ENCODE measurements around the gene LEFTY2. TPM values are rescaled to one million over a fixed set of nuclear protein-coding genes. Genes with fewer than 3 reads are reported as not detected.
A peak's percentile ranks its signal among the peaks of the same experiment; 100 is the strongest.
"Not testable (repeated sequence)": the region's sequence is repeated elsewhere in the genome, so short reads cannot be mapped to it uniquely, and the experiment has no call there.

The LEFTY2 gene
- total RNA-seq, 1 donor from 2014 or later, result 0.74 TPM

- no peaks in the 10 kb centered on the region for H3K9me3 Mint-ChIP-seq
- no peak overlapping the region for H3K4me3 Mint-ChIP-seq
- H3K27me3 Mint-ChIP-seq (ENCODE audit: low read depth), result peaks cover 7% of the 10 kb centered on the region
- H3K36me3 Mint-ChIP-seq, result no peaks in the 10 kb centered on the region
- TF ChIP-seq, protein P1, sequence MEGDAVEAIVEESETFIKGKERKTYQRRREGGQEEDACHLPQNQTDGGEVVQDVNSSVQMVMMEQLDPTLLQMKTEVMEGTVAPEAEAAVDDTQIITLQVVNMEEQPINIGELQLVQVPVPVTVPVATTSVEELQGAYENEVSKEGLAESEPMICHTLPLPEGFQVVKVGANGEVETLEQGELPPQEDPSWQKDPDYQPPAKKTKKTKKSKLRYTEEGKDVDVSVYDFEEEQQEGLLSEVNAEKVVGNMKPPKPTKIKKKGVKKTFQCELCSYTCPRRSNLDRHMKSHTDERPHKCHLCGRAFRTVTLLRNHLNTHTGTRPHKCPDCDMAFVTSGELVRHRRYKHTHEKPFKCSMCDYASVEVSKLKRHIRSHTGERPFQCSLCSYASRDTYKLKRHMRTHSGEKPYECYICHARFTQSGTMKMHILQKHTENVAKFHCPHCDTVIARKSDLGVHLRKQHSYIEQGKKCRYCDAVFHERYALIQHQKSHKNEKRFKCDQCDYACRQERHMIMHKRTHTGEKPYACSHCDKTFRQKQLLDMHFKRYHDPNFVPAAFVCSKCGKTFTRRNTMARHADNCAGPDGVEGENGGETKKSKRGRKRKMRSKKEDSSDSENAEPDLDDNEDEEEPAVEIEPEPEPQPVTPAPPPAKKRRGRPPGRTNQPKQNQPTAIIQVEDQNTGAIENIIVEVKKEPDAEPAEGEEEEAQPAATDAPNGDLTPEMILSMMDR (IDR thresholded peaks at IDR 0.05; ENCODE audit: unreplicated experiment), result no peak
- no peak for DNase-seq (ENCODE audit: low spot score in 2 of 2, unreplicated experiment in 2 of 2)
- peaks cover 6% of the 10 kb centered on the region for H3K4me1 Mint-ChIP-seq
- H3K27ac Mint-ChIP-seq, result no peak overlapping the region
These were observed 1.6 kb upstream of the LEFTY2 start for GRCh38 chr1:225942574-225942973.

DNA sequence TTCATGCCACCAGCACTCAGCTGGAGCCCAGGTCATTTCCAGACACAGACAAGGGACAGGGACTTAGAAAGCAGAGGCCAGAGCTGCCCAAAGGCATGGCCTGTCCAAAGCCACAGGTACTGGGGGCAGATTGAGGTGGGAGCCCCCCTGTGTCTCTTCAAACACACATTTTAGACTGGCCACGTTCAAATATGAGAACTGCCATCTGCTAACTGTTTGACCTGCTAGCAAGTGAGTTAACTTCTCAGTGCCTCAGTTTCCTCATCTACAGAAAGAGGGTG, 862 bp upstream of the LEFTY2 start:
- Mint-ChIP-seq H3K27ac (no peak overlapping the region), H3K36me3 (no peaks in the 10 kb centered on the region), H3K4me1 (peaks cover 6% of the 10 kb centered on the region), H3K27me3 (ENCODE audit: low read depth) (peaks cover 3% of the 10 kb centered on the region), H3K4me3 (no peak overlapping the region), H3K9me3 (no peaks in the 10 kb centered on the region)
- no peak for DNase-seq (ENCODE audit: low spot score in 2 of 2, unreplicated experiment in 2 of 2)
- TF ChIP-seq, protein P1 (IDR thresholded peaks at IDR 0.05; ENCODE audit: unreplicated experiment), result no peak

DNA sequence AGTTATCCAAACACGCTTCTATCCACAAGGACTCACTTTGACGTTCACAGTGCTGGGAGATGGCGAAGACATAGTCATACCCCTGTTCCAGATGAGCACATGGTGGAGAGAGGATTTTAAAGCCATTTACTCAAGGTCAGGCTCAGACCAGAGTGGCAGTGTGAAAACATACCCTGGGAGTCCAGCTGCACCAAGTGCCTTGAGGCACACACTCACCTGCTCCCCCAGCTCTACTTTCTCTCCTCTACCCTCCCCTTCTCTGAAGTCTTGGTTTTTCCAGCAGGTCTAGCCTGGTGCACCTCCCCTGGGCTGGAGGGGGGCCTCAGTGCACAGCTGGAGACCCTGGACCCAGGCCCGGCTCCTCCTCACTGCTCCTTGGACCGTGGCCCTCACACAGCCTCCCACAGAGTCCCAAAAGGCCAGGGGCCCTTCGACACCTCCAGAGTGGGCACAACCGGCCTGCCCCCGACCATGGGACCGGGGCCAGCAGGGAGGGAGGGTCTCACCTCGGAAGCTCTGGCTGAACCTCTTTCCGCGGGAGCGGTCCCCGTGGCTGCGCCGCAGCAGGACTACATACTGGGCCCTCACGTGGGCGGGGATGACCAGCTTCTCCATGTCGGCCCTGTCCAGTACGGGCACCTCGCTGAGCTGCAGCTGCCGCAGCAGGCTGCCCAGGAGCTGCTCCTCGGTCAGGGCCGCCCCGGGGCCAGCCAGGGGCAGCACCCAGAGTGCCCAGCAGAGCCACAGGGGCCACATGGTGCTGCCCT, 452 bp downstream of the LEFTY2 start:
- H3K36me3 Mint-ChIP-seq, result no peaks in the 10 kb centered on the region
- peaks cover 1% of the 10 kb centered on the region for H3K27me3 Mint-ChIP-seq (ENCODE audit: low read depth)
- H3K27ac Mint-ChIP-seq, result no peak overlapping the region
- H3K4me3 Mint-ChIP-seq, result peak overlapping the region; percentile 46
- no peaks in the 10 kb centered on the region for H3K9me3 Mint-ChIP-seq
- TF ChIP-seq, protein P1 (IDR thresholded peaks at IDR 0.05; ENCODE audit: unreplicated experiment), result no peak
- no peak for DNase-seq (ENCODE audit: low spot score in 2 of 2, unreplicated experiment in 2 of 2)
- peaks cover 8% of the 10 kb centered on the region for H3K4me1 Mint-ChIP-seq

- peak overlapping the region; percentile 46 for H3K4me3 Mint-ChIP-seq
- DNase-seq (ENCODE audit: low spot score in 2 of 2, unreplicated experiment in 2 of 2); H3K4me1 Mint-ChIP-seq; H3K9me3 Mint-ChIP-seq; H3K36me3 Mint-ChIP-seq; H3K27me3 Mint-ChIP-seq (ENCODE audit: low read depth); H3K27ac Mint-ChIP-seq: not testable (repeated sequence)
These were observed 1.1 kb downstream of the LEFTY2 start for GRCh38 chr1:225939939-225940310.

GRCh38 chr1:225939097-225939938, 1.7 kb downstream of the LEFTY2 start:
- H3K4me3 Mint-ChIP-seq; H3K9me3 Mint-ChIP-seq; H3K27me3 Mint-ChIP-seq (ENCODE audit: low read depth); H3K4me1 Mint-ChIP-seq; H3K36me3 Mint-ChIP-seq; DNase-seq (ENCODE audit: low spot score in 2 of 2, unreplicated experiment in 2 of 2); H3K27ac Mint-ChIP-seq: not testable (repeated sequence)

DNA sequence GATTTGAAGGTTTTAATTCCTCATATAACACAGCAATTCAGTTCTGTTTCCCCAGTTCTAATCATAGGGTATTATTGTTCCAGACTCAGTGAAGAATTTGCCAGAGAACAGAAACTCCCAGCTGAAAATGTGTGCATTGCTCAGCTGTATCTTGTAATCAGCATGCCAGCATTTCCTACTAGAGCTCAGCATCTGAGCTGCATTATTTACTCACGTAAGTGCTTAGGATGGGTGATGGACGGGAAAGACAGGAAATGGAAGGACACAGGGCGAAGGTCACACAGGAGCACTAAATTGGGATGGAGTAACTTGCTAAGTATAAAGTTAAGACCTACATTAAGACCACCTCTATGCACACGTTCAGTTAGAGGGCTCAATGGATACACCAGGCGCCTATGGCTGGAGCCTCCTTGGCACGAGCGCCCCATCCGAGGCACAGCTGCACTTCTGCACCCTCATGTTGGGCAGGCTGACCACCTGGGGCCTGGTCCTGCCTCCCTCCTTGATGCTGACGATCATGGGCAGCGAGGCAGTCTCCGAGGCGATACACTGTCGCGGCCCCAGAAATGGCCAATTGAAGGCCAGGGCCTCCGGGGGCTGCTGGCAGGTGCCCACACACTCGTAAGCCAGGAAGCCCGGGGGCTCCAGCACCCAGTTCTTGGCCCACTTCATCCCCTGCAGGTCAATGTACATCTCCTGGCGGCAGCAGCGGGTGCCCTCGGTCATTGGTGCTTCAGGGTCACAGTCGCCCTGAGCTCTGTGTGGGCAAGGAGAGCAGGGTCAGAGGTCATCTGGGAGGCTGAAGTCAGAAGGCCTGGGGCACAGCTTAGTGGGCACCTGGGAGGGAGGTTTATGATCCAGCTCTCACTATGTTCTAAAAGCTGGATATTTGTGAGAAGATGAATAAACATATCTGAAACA, 3.7 kb downstream of the LEFTY2 start:
- no peak for DNase-seq (ENCODE audit: low spot score in 2 of 2, unreplicated experiment in 2 of 2)
- Mint-ChIP-seq H3K9me3 (no peaks in the 10 kb centered on the region), H3K4me3 (no peak overlapping the region), H3K27ac (no peak overlapping the region), H3K36me3 (no peaks in the 10 kb centered on the region), H3K4me1 (peaks cover 8% of the 10 kb centered on the region), H3K27me3 (ENCODE audit: low read depth) (peaks cover 1% of the 10 kb centered on the region)
- TF ChIP-seq, protein P1 (IDR thresholded peaks at IDR 0.05; ENCODE audit: unreplicated experiment), result no peak

Data from mesothelial cell of epicardium (in vitro differentiated cells).